ENCODE measurements around the gene UGT1A7. TPM values are rescaled to one million over a fixed set of nuclear protein-coding genes. Genes with fewer than 3 reads are reported as not detected.
"Not testable (repeated sequence)": the region's sequence is repeated elsewhere in the genome, so short reads cannot be mapped to it uniquely, and the experiment has no call there.

UGT1A7 gene
- 0.01 TPM for polyA plus RNA-seq (2013, experiment 1 of 2)
- not detected for polyA plus RNA-seq (2013, experiment 2 of 2)

- no peak within 1 kb of the TSS for H2AK5ac ChIP-seq (ENCODE audit: low read length)
- H3K23ac ChIP-seq (ENCODE audit: low read length) = no peak within 1 kb of the TSS
- H3K4me3 ChIP-seq (ENCODE audit: low read length) = no peak within 1 kb of the TSS
- H2BK5ac ChIP-seq (ENCODE audit: low read length) = no peak within 1 kb of the TSS
- no peak within 1 kb of the TSS for H2BK15ac ChIP-seq (replicated peaks; ENCODE audit: low read depth)
- H3K4ac ChIP-seq (ENCODE audit: low read depth, low read length) = no peak within 1 kb of the TSS
- H3K4me2 ChIP-seq (ENCODE audit: low read length) = no peak within 1 kb of the TSS
- no peak within 1 kb of the TSS for H3K56ac ChIP-seq (ENCODE audit: low read length)
- H3K79me2 ChIP-seq (ENCODE audit: control insufficient read depth, insufficient read depth, low read length) = no peaks in the 10 kb centered on the region
- no peaks in the 10 kb centered on the region for H3K27me3 ChIP-seq (ENCODE audit: insufficient read depth, low read length, poor library complexity)
- H3K27ac ChIP-seq (ENCODE audit: low read depth, low read length) = no peak within 1 kb of the TSS
- DNase-seq = no peak
- no peak within 1 kb of the TSS for H4K8ac ChIP-seq (ENCODE audit: low read depth, low read length)
- no CpG with 5 or more reads among the region's 5 CpGs for WGBS (ENCODE audit: extremely low coverage, insufficient coverage, low lambda C conversion rate)
- no peaks in the 10 kb centered on the region for H3K36me3 ChIP-seq (ENCODE audit: control insufficient read depth, insufficient read depth, low read length)
- H3K18ac ChIP-seq (ENCODE audit: low read length) = no peak within 1 kb of the TSS
- no peak within 1 kb of the TSS for H2BK120ac ChIP-seq (ENCODE audit: low read depth, low read length)
- H3K4me1 ChIP-seq (ENCODE audit: control insufficient read depth, low read depth, low read length) = no peaks in the 10 kb centered on the region
- H4K5ac ChIP-seq (ENCODE audit: low read length) = no peak within 1 kb of the TSS
- no peaks in the 10 kb centered on the region for H3K79me1 ChIP-seq (ENCODE audit: low read length)
- H3K9ac ChIP-seq (ENCODE audit: low read length) = no peak within 1 kb of the TSS
Measured at GRCh38 chr2:233681521-233682099, at the start of gene UGT1A7. UGT1A7 (plus strand) TSS chr2:233681901; CDS start chr2:233681938, 37 bp downstream.

- not testable (repeated sequence) for H2AK5ac ChIP-seq (ENCODE audit: low read length); H3K4ac ChIP-seq (ENCODE audit: low read depth, low read length); H3K18ac ChIP-seq (ENCODE audit: low read length); H4K8ac ChIP-seq (ENCODE audit: low read depth, low read length); H3K23ac ChIP-seq (ENCODE audit: low read length); H3K79me1 ChIP-seq (ENCODE audit: low read length); H3K9ac ChIP-seq (ENCODE audit: low read length); H3K27me3 ChIP-seq (ENCODE audit: insufficient read depth, low read length, poor library complexity); H4K5ac ChIP-seq (ENCODE audit: low read length); H2BK15ac ChIP-seq (replicated peaks; ENCODE audit: low read depth); H3K4me2 ChIP-seq (ENCODE audit: low read length); H3K36me3 ChIP-seq (ENCODE audit: control insufficient read depth, insufficient read depth, low read length); H3K4me3 ChIP-seq (ENCODE audit: low read length); H2BK120ac ChIP-seq (ENCODE audit: low read depth, low read length); H3K27ac ChIP-seq (ENCODE audit: low read depth, low read length); H3K4me1 ChIP-seq (ENCODE audit: control insufficient read depth, low read depth, low read length); H3K79me2 ChIP-seq (ENCODE audit: control insufficient read depth, insufficient read depth, low read length); DNase-seq; H3K56ac ChIP-seq (ENCODE audit: low read length); H2BK5ac ChIP-seq (ENCODE audit: low read length)
- WGBS (ENCODE audit: extremely low coverage, insufficient coverage, low lambda C conversion rate) = no CpG with 5 or more reads among the region's 10 CpGs
Measured at GRCh38 chr2:233636306-233636705, 45.4 kb upstream of the UGT1A7 start, which contains the start of gene UGT1A10. UGT1A10 (plus strand) TSS chr2:233636448; CDS start chr2:233636523, 75 bp downstream.

- Histone ChIP-seq H4K8ac (ENCODE audit: low read depth, low read length) (no peak overlapping the region), H2BK120ac (ENCODE audit: low read depth, low read length) (no peak overlapping the region), H2AK5ac (ENCODE audit: low read length) (no peak overlapping the region), H3K27me3 (ENCODE audit: insufficient read depth, low read length, poor library complexity) (no peaks in the 10 kb centered on the region), H3K27ac (ENCODE audit: low read depth, low read length) (no peak overlapping the region), H2BK5ac (ENCODE audit: low read length) (no peak overlapping the region), H3K79me2 (ENCODE audit: control insufficient read depth, insufficient read depth, low read length) (no peaks in the 10 kb centered on the region), H3K9ac (ENCODE audit: low read length) (no peak overlapping the region), H3K4me1 (ENCODE audit: control insufficient read depth, low read depth, low read length) (no peaks in the 10 kb centered on the region), H3K18ac (ENCODE audit: low read length) (no peak overlapping the region), H4K5ac (ENCODE audit: low read length) (no peak overlapping the region), H3K56ac (ENCODE audit: low read length) (no peak overlapping the region), H3K4me3 (ENCODE audit: low read length) (no peak overlapping the region), H3K36me3 (ENCODE audit: control insufficient read depth, insufficient read depth, low read length) (no peaks in the 10 kb centered on the region), H3K23ac (ENCODE audit: low read length) (no peak overlapping the region), H3K4me2 (ENCODE audit: low read length) (no peak overlapping the region), H3K4ac (ENCODE audit: low read depth, low read length) (no peak overlapping the region), H3K79me1 (ENCODE audit: low read length) (no peaks in the 10 kb centered on the region), H2BK15ac (replicated peaks; ENCODE audit: low read depth) (no peak overlapping the region)
- WGBS (ENCODE audit: extremely low coverage, insufficient coverage, low lambda C conversion rate) = no CpG with 5 or more reads among the region's 5 CpGs
- no peak for DNase-seq
Measured at GRCh38 chr2:233638836-233639235, 42.9 kb upstream of the UGT1A7 start.

- H2BK120ac ChIP-seq (ENCODE audit: low read depth, low read length) = no peak overlapping the region
- H3K4me3 ChIP-seq (ENCODE audit: low read length) = no peak overlapping the region
- H3K79me2 ChIP-seq (ENCODE audit: control insufficient read depth, insufficient read depth, low read length) = no peaks in the 10 kb centered on the region
- no peak overlapping the region for H3K4me2 ChIP-seq (ENCODE audit: low read length)
- no peak overlapping the region for H3K23ac ChIP-seq (ENCODE audit: low read length)
- H4K8ac ChIP-seq (ENCODE audit: low read depth, low read length) = no peak overlapping the region
- H4K5ac ChIP-seq (ENCODE audit: low read length) = no peak overlapping the region
- no peak overlapping the region for H3K27ac ChIP-seq (ENCODE audit: low read depth, low read length)
- no peak overlapping the region for H2AK5ac ChIP-seq (ENCODE audit: low read length)
- no peak overlapping the region for H2BK15ac ChIP-seq (replicated peaks; ENCODE audit: low read depth)
- no peak overlapping the region for H3K4ac ChIP-seq (ENCODE audit: low read depth, low read length)
- no peaks in the 10 kb centered on the region for H3K36me3 ChIP-seq (ENCODE audit: control insufficient read depth, insufficient read depth, low read length)
- H3K27me3 ChIP-seq (ENCODE audit: insufficient read depth, low read length, poor library complexity) = no peaks in the 10 kb centered on the region
- no peak for DNase-seq
- no peak overlapping the region for H3K18ac ChIP-seq (ENCODE audit: low read length)
- no peak overlapping the region for H2BK5ac ChIP-seq (ENCODE audit: low read length)
- H3K79me1 ChIP-seq (ENCODE audit: low read length) = no peaks in the 10 kb centered on the region
- H3K56ac ChIP-seq (ENCODE audit: low read length) = no peak overlapping the region
- no peak overlapping the region for H3K9ac ChIP-seq (ENCODE audit: low read length)
- H3K4me1 ChIP-seq (ENCODE audit: control insufficient read depth, low read depth, low read length) = no peaks in the 10 kb centered on the region
Measured at GRCh38 chr2:233639860-233640259, 41.8 kb upstream of the UGT1A7 start.

DNA sequence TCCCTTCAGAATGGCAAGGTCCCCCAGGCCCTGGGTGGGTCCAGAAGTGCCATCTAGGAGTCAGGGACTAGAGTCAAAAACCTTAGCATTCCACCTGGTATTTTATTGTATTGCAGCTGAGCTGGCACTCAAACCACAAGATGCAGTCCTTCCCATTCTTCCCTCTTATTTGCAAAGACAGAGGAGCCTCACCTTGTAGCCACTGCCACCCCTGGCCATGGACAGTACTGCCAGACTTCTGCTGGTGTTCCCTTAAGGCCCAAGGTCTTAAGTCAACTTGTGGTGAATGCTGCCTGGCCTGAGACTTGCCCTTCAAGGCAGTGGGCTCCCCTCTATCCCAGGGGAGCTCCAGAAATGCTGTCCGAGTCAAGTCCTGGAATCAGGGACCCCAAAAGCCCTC, 38.6 kb upstream of the UGT1A7 start:
- WGBS (ENCODE audit: extremely low coverage, insufficient coverage, low lambda C conversion rate) = no CpG with 5 or more reads among the region's 1 CpG
- no peak overlapping the region for H3K9ac ChIP-seq (ENCODE audit: low read length)
- no peak overlapping the region for H3K4me2 ChIP-seq (ENCODE audit: low read length)
- no peak overlapping the region for H3K27ac ChIP-seq (ENCODE audit: low read depth, low read length)
- H4K8ac ChIP-seq (ENCODE audit: low read depth, low read length) = no peak overlapping the region
- peak; percentile 64 for DNase-seq
- H3K18ac ChIP-seq (ENCODE audit: low read length) = no peak overlapping the region
- H3K4me1 ChIP-seq (ENCODE audit: control insufficient read depth, low read depth, low read length) = no peaks in the 10 kb centered on the region
- no peak overlapping the region for H3K4ac ChIP-seq (ENCODE audit: low read depth, low read length)
- H3K27me3 ChIP-seq (ENCODE audit: insufficient read depth, low read length, poor library complexity) = no peaks in the 10 kb centered on the region
- no peak overlapping the region for H2BK120ac ChIP-seq (ENCODE audit: low read depth, low read length)
- no peaks in the 10 kb centered on the region for H3K79me1 ChIP-seq (ENCODE audit: low read length)
- H3K36me3 ChIP-seq (ENCODE audit: control insufficient read depth, insufficient read depth, low read length) = no peaks in the 10 kb centered on the region
- no peak overlapping the region for H2BK5ac ChIP-seq (ENCODE audit: low read length)
- H2AK5ac ChIP-seq (ENCODE audit: low read length) = no peak overlapping the region
- no peak overlapping the region for H2BK15ac ChIP-seq (replicated peaks; ENCODE audit: low read depth)
- no peak overlapping the region for H3K56ac ChIP-seq (ENCODE audit: low read length)
- no peak overlapping the region for H3K4me3 ChIP-seq (ENCODE audit: low read length)
- no peak overlapping the region for H3K23ac ChIP-seq (ENCODE audit: low read length)
- no peak overlapping the region for H4K5ac ChIP-seq (ENCODE audit: low read length)
- H3K79me2 ChIP-seq (ENCODE audit: control insufficient read depth, insufficient read depth, low read length) = no peaks in the 10 kb centered on the region

GRCh38 chr2:233646033-233646432, 35.7 kb upstream of the UGT1A7 start:
- H2AK5ac ChIP-seq (ENCODE audit: low read length); H3K27ac ChIP-seq (ENCODE audit: low read depth, low read length); H2BK15ac ChIP-seq (replicated peaks; ENCODE audit: low read depth); H3K56ac ChIP-seq (ENCODE audit: low read length); H3K79me1 ChIP-seq (ENCODE audit: low read length); H3K4me1 ChIP-seq (ENCODE audit: control insufficient read depth, low read depth, low read length); H3K4ac ChIP-seq (ENCODE audit: low read depth, low read length); H3K4me2 ChIP-seq (ENCODE audit: low read length); H3K27me3 ChIP-seq (ENCODE audit: insufficient read depth, low read length, poor library complexity); H2BK5ac ChIP-seq (ENCODE audit: low read length); H3K4me3 ChIP-seq (ENCODE audit: low read length); H4K8ac ChIP-seq (ENCODE audit: low read depth, low read length); H3K36me3 ChIP-seq (ENCODE audit: control insufficient read depth, insufficient read depth, low read length); H2BK120ac ChIP-seq (ENCODE audit: low read depth, low read length); H3K23ac ChIP-seq (ENCODE audit: low read length); H3K18ac ChIP-seq (ENCODE audit: low read length); H3K79me2 ChIP-seq (ENCODE audit: control insufficient read depth, insufficient read depth, low read length); H3K9ac ChIP-seq (ENCODE audit: low read length); H4K5ac ChIP-seq (ENCODE audit: low read length): not testable (repeated sequence)
- DNase-seq = peak; percentile 5
- no CpG with 5 or more reads among the region's 3 CpGs for WGBS (ENCODE audit: extremely low coverage, insufficient coverage, low lambda C conversion rate)

Data from mesendoderm (in vitro differentiated cells).